CD14-positive monocyte (primary cell): ENCODE data around the gene VN1R2. TPM values are rescaled to one million over a fixed set of nuclear protein-coding genes. Genes with fewer than 3 reads are reported as not detected.
"Not testable (repeated sequence)": the region's sequence is repeated elsewhere in the genome, so short reads cannot be mapped to it uniquely, and the experiment has no call there.

Experiments
- DNase-seq, 3 donors: peaks; one replicate each; pipeline ENCODE4 v3.0.0-alpha.2; 2011 to 2022
- H2AFZ ChIP-seq: 2 replicates; pipeline ENCODE4 v1.6.0; 2012; ENCODE audit warnings: mild to moderate bottlenecking, low read depth, low read length, inconsistent platforms; ENCODE audit not compliant: insufficient read depth, poor library complexity, severe bottlenecking
- H3K27ac ChIP-seq, 2 donors: 1 replicate in 1 of 2; 2 replicates in 1 of 2; pipeline ENCODE4 v1.5.1; 2012 to 2013; ENCODE audit warnings: low read length in 2 of 2, control low read depth in 1 of 2, inconsistent platforms in 1 of 2, low read depth in 1 of 2, mild to moderate bottlenecking in 1 of 2
- H3K27me3 ChIP-seq, 2 donors: one replicate each; pipeline versions ENCODE4 v1.6.0 to v1.6.1; 2011 to 2013; ENCODE audit warnings: low read length in 2 of 2; ENCODE audit not compliant: control insufficient read depth in 2 of 2, insufficient read depth in 2 of 2
- H3K36me3 ChIP-seq, 2 donors: replicated peaks in 1 of 2; 1 replicate in 1 of 2; 2 replicates in 1 of 2; pipeline versions ENCODE4 v1.5.1 to v1.6.1; 2012 to 2013; ENCODE audit warnings: low read length in 2 of 2, control low read depth in 1 of 2, inconsistent platforms in 1 of 2, mild to moderate bottlenecking in 1 of 2; ENCODE audit not compliant: insufficient read depth in 2 of 2, control insufficient read depth in 1 of 2
- H3K4me1 ChIP-seq, 2 donors: 1 replicate in 1 of 2; 2 replicates in 1 of 2; pipeline versions ENCODE4 v1.5.1 to v1.6.1; 2012 to 2013; ENCODE audit warnings: low read length in 2 of 2, control low read depth in 1 of 2, inconsistent platforms in 1 of 2, mild to moderate bottlenecking in 1 of 2, moderate library complexity in 1 of 2; ENCODE audit not compliant: insufficient read depth in 2 of 2, control insufficient read depth in 1 of 2
- H3K4me2 ChIP-seq: replicated peaks from 2 replicates; pipeline ENCODE3; 2012; ENCODE audit warnings: low read length, moderate library complexity, mild to moderate bottlenecking; ENCODE audit not compliant: poor library complexity, severe bottlenecking; ENCODE audit errors: extremely low read depth
- H3K4me3 ChIP-seq, 3 experiments: fragments of 200-600 bp in 1 of 3; sonication (generic) in 1 of 3; replicated peaks in 1 of 3; 1 replicate in 2 of 3; 2 replicates in 1 of 3; pipeline ENCODE4 v1.5.1; 2011 to 2013; ENCODE audit warnings: low read length in 3 of 3, mild to moderate bottlenecking in 3 of 3, control low read depth in 2 of 3, low read depth in 2 of 3, inconsistent platforms in 1 of 3, moderate library complexity in 1 of 3
- H3K79me2 ChIP-seq: 2 replicates; pipeline ENCODE4 v1.6.0; 2012; ENCODE audit warnings: mild to moderate bottlenecking, control low read depth, inconsistent platforms, low read length, moderate library complexity; ENCODE audit not compliant: insufficient read depth
- H3K9ac ChIP-seq: 2 replicates; pipeline ENCODE4 v1.6.0; 2017; ENCODE audit warnings: low read length, mild to moderate bottlenecking; ENCODE audit not compliant: insufficient read depth, poor library complexity, severe bottlenecking
- H3K9me3 ChIP-seq, 2 donors: replicated peaks in 1 of 2; 1 replicate in 1 of 2; 2 replicates in 1 of 2; pipeline versions ENCODE4 v1.5.1 to v1.6.1; 2012 to 2013; ENCODE audit warnings: low read length in 2 of 2, control low read depth in 1 of 2; ENCODE audit not compliant: control insufficient read depth in 1 of 2, insufficient read depth in 1 of 2
- H4K20me1 ChIP-seq: 2 replicates; pipeline ENCODE4 v1.6.0; 2012; ENCODE audit warnings: mild to moderate bottlenecking, low read length, control low read depth, moderate library complexity; ENCODE audit not compliant: insufficient read depth
- H3K27ac Mint-ChIP-seq, 7 donors: one replicate each; pipeline ENCODE4 v1.8.0; 2020; ENCODE audit warnings: mild to moderate bottlenecking in 7 of 7, mixed read lengths in 7 of 7, moderate library complexity in 6 of 7, inconsistent platforms in 2 of 7
- H3K27me3 Mint-ChIP-seq, 3 donors: one replicate each; pipeline ENCODE4 v1.8.0; 2021 to 2022; ENCODE audit warnings: low read depth in 3 of 3, mild to moderate bottlenecking in 3 of 3, mixed read lengths in 3 of 3, moderate library complexity in 3 of 3, inconsistent platforms in 1 of 3
- H3K36me3 Mint-ChIP-seq, 2 donors: one replicate each; pipeline ENCODE4 v1.8.0; 2020; ENCODE audit warnings: mixed read lengths in 2 of 2, inconsistent platforms in 1 of 2, mild to moderate bottlenecking in 1 of 2
- H3K4me1 Mint-ChIP-seq: one replicate; pipeline ENCODE4 v1.8.0; 2020; ENCODE audit warnings: mild to moderate bottlenecking, mixed read lengths
- H3K4me3 Mint-ChIP-seq, 2 donors: one replicate each; pipeline ENCODE4 v1.8.0; 2020; ENCODE audit warnings: mild to moderate bottlenecking in 2 of 2, mixed read lengths in 2 of 2, moderate library complexity in 1 of 2
- H3K9me3 Mint-ChIP-seq, 7 donors: one replicate each; pipeline ENCODE4 v1.8.0; 2020 to 2022; ENCODE audit warnings: mixed read lengths in 7 of 7, mild to moderate bottlenecking in 6 of 7, moderate library complexity in 6 of 7, inconsistent platforms in 2 of 7
- CTCF ChIP-seq: fragments of 200-600 bp; IDR thresholded peaks from one replicate; pipeline ENCODE4 v1.8.0; 2022; ENCODE audit warnings: antibody characterized with exemption, mild to moderate bottlenecking
- WGBS: methylation state at CpG from one replicate; pipeline ENCODE4 v1.1.5; 2013; ENCODE audit warnings: missing lambda C conversion rate; ENCODE audit not compliant: insufficient coverage; 5-methylcytosine and 5-hydroxymethylcytosine counted together
- intact Hi-C, 2 donors: fragments of 100-400 bp; cut with micrococcal nuclease; formaldehyde crosslinking; loops; one replicate each; pipeline versions ENCODE4 v1.15.0 to v1.15.1; 2023
- polyA plus RNA-seq, 3 donors: library from polyadenylated mRNA; depleted of rRNA in 1 of 3; unstranded in 2 of 3; stranded (reverse) in 1 of 3; fragments of 300-500 nt in 2 of 3; fragments of >200 nt in 1 of 3; fragmentation: Illumina TruSeq in 2 of 3; gene quantifications; 1 replicate in 2 of 3; 2 replicates in 1 of 3; pipeline ENCODE4 v1.2.3, GENCODE V29; 2012 to 2021

VN1R2 gene
- polyA plus RNA-seq, 3 donors, result not detected

DNA sequence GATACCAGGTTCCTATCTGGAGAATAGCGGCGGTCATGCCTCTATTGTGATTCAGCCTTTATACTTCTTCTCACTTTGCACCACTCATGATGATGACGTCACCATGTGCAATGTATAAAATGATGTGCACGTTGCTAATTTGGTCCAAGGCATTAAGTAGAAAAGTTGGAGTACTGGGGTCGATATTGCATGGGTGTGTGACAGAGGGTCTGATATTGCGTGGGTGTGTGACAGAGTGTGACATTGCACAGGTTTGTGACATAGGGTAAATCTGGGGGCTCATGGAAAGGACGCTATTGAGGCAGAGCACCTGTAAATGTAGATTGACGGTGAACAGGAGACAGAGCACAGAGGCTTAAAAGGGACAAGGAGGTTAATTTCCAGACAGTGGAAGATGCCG lies 14.0 kb downstream of the VN1R2 start:
- Histone ChIP-seq H3K4me1 (no peaks in the 10 kb centered on the region), H3K4me2 (no peak overlapping the region), H3K27ac (no peak overlapping the region), H3K9me3 (peaks cover 46 to 69% of the 10 kb centered on the region in 2 donors), H4K20me1 (no peaks in the 10 kb centered on the region), H3K4me3 (no peak overlapping the region), H3K79me2 (no peaks in the 10 kb centered on the region), H3K36me3 (no peaks in the 10 kb centered on the region), H3K27me3 (no peaks in the 10 kb centered on the region), H2AFZ (no peak overlapping the region), H3K9ac (no peak overlapping the region)
- intact Hi-C loops, result loop anchor here in 1 of 2 donors (2.0 kb wide), 1 partner anchor 41 kb away; no protein-coding TSS in a partner anchor
- DNase-seq, result no peak
- Mint-ChIP-seq H3K36me3 (no peaks in the 10 kb centered on the region), H3K4me1 (no peaks in the 10 kb centered on the region), H3K27ac (no peak overlapping the region), H3K9me3 (peaks cover 30 to 68% (median 58%) of the 10 kb centered on the region in 7 donors), H3K27me3 (no peaks in the 10 kb centered on the region), H3K4me3 (no peak overlapping the region)
- 83% methylated on average over 6 of the region's 9 CpGs for WGBS
- TF ChIP-seq CTCF, result no peak

DNA sequence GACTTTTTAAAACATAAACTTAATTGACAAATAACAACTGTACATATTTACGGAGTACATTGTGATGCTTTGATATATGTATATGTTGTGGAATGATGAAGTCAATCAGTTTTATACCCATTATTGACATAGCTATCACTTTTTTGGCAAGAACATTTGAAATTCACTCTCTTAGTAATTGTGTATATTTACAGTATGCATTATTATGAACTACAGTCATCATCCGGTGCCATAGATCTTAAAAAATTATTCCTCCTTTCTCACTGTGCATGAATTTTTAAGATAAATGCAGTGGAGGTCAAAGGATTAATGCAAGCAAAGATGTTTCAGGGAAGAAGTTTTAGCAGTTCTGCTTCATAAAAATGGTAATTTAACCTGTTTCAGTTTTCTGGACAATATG lies 17.4 kb downstream of the VN1R2 start:
- H2AFZ ChIP-seq, result no peak overlapping the region
- H3K4me1 ChIP-seq, result no peaks in the 10 kb centered on the region
- H3K9ac ChIP-seq, result no peak overlapping the region
- peaks cover 63 to 76% of the 10 kb centered on the region in 2 donors for H3K9me3 ChIP-seq
- no peaks in the 10 kb centered on the region for H3K79me2 ChIP-seq
- DNase-seq, result no peak
- no peaks in the 10 kb centered on the region for H3K36me3 ChIP-seq
- no peak for TF ChIP-seq CTCF
- Mint-ChIP-seq H3K4me1 (no peaks in the 10 kb centered on the region), H3K27me3 (no peaks in the 10 kb centered on the region), H3K36me3 (no peaks in the 10 kb centered on the region), H3K4me3 (no peak overlapping the region), H3K9me3 (peaks cover 37 to 77% (median 74%) of the 10 kb centered on the region in 7 donors), H3K27ac (no peak overlapping the region)
- no peaks in the 10 kb centered on the region for H3K27me3 ChIP-seq
- H3K4me2 ChIP-seq, result no peak overlapping the region
- H4K20me1 ChIP-seq, result no peaks in the 10 kb centered on the region
- WGBS, result no CpG with 5 or more reads among the region's 2 CpGs
- no peak overlapping the region for H3K27ac ChIP-seq
- H3K4me3 ChIP-seq, result no peak overlapping the region
- intact Hi-C loops, result no loop called here

DNA sequence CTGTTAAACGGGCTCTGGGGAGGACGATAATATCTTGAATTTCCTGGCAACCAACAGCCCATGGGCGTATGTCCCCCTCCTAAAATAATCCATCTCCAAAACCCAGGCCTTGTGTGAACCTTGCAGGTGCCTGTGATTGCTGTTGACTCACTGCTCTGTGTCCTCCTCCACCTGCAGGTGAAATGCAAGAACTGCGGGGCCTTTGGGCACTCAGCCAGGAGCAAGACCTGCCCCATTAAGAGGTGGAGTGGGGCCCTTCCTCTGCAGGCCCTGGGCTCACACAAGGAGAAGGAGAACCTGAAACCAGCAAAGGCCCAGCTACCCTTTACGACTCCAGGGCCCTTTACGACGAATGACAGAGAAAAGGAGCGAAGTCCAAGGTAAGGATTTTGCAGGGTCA lies 23.9 kb downstream of the VN1R2 start:
- H3K4me3 ChIP-seq, intact Hi-C loops, H3K27me3 ChIP-seq, H3K36me3 Mint-ChIP-seq, H3K27ac ChIP-seq, H3K4me3 Mint-ChIP-seq, H2AFZ ChIP-seq, H3K27ac Mint-ChIP-seq, H3K4me1 Mint-ChIP-seq, DNase-seq, H3K36me3 ChIP-seq, H3K4me2 ChIP-seq, H3K9ac ChIP-seq, H3K4me1 ChIP-seq, H3K27me3 Mint-ChIP-seq, H4K20me1 ChIP-seq, H3K79me2 ChIP-seq: not testable (repeated sequence)
- peaks cover 38 to 77% (median 61%) of the 10 kb centered on the region in 7 donors for H3K9me3 Mint-ChIP-seq
- peaks cover 49 to 65% of the 10 kb centered on the region in 2 donors for H3K9me3 ChIP-seq
- no CpG with 5 or more reads among the region's 8 CpGs for WGBS
